K562 (cell line): ENCODE results near the gene GRAMD4. TPM values are rescaled to one million over a fixed set of nuclear protein-coding genes. Genes with fewer than 3 reads are reported as not detected.

Experiments used
- ATF7 ChIP-seq: fragments of 450-650 bp; IDR thresholded peaks from 2 replicates; pipeline ENCODE4 v1.7.1; 2014; ENCODE audit warnings: mild to moderate bottlenecking, moderate library complexity
- CXXC5 ChIP-seq: fragments of 250-450 bp; sonication (Bioruptor Pico); IDR thresholded peaks from 2 replicates; pipeline ENCODE4 v1.8.0; 2022; ENCODE audit warnings: inconsistent platforms, mild to moderate bottlenecking, moderate library complexity
- EHMT2 ChIP-seq: fragments of 450-650 bp; IDR thresholded peaks from 2 replicates; pipeline ENCODE4 v1.6.1; 2018; ENCODE audit warnings: antibody characterized with exemption
- FOSL1 ChIP-seq: fragments of 200-800 bp; sonication (Bioruptor generic); conservative IDR thresholded peaks from 2 replicates; pipeline ENCODE4 v1.6.1; 2016; ENCODE audit warnings: missing genetic modification characterization, missing compliant biosample characterization
- HDAC2 ChIP-seq: fragments of 450-650 bp; IDR thresholded peaks from 2 replicates; pipeline ENCODE4 v1.6.1; 2016; ENCODE audit warnings: mild to moderate bottlenecking
- HMGN3 ChIP-seq: IDR thresholded peaks from 2 replicates; pipeline ENCODE4 v1.6.1; 2011; ENCODE audit warnings: borderline replicate concordance, low read depth, mild to moderate bottlenecking, mixed read lengths, low read length; ENCODE audit not compliant: insufficient read length; ENCODE audit errors: extremely low read depth
- HNRNPH1 ChIP-seq: fragments of 200-400 bp; formaldehyde crosslinking; optimal IDR thresholded peaks from 2 replicates; pipeline ENCODE3; 2017; ENCODE audit warnings: low read depth, mild to moderate bottlenecking, low read length, moderate library complexity
- KDM4B ChIP-seq, 2 experiments: fragments of 450-650 bp in 1 of 2; sonication (generic) in 1 of 2; IDR thresholded peaks; 2 replicates each; pipeline ENCODE4 v1.6.1; 2016 to 2017; ENCODE audit warnings: borderline replicate concordance in 2 of 2, antibody characterized with exemption in 1 of 2, low read depth in 1 of 2, mild to moderate bottlenecking in 1 of 2
- LARP7 ChIP-seq: fragments of 450-650 bp; IDR thresholded peaks from 2 replicates; pipeline ENCODE4 v1.6.1; 2016
- RBM22 ChIP-seq: fragments of 200-400 bp; formaldehyde crosslinking; IDR thresholded peaks from 2 replicates; pipeline ENCODE4 v1.6.1; 2018; ENCODE audit warnings: low read length, low read depth; ENCODE audit not compliant: poor library complexity, severe bottlenecking
- RCOR1 ChIP-seq, 2 experiments: IDR thresholded peaks; 2 replicates each; pipeline ENCODE4 v1.6.1; 2012; ENCODE audit warnings: low read depth in 2 of 2, low read length in 2 of 2, borderline replicate concordance in 1 of 2, improper control_type of control experiment in 1 of 2
- SIN3B ChIP-seq: fragments of 450-650 bp; IDR thresholded peaks from 2 replicates; pipeline ENCODE4 v1.6.1; 2017; ENCODE audit warnings: low read depth, mild to moderate bottlenecking, moderate library complexity
- ZNF347 ChIP-seq: fragments of 450-650 bp; formaldehyde crosslinking; IDR thresholded peaks from 2 replicates; pipeline ENCODE4 v1.4.0; 2020; ENCODE audit warnings: low read depth, mild to moderate bottlenecking, moderate library complexity
- ZNF644 ChIP-seq: fragments of 200-800 bp; sonication (Bioruptor generic); IDR thresholded peaks from 2 replicates; pipeline ENCODE4 v1.6.1; 2016; ENCODE audit warnings: low read depth, missing genetic modification characterization, missing compliant biosample characterization
- polyA plus RNA-seq, 8 experiments: library from polyadenylated mRNA; depleted of rRNA in 4 of 8; stranded (reverse) in 5 of 8; unstranded in 3 of 8; fragments of >200 nt; fragmentation: Nextera tagmentation in 2 of 8; fragmentation: Illumina TruSeq in 1 of 8; extraction: Ambion mirVana in 2 of 8; extraction: Trizol in 1 of 8; gene quantifications; 2 replicates each; pipeline versions ENCODE4 v1.2.1 to v1.2.3, GENCODE V29; 2011 to 2014; ENCODE audit warnings: inconsistent platforms in 1 of 8, missing spikeins in 1 of 8
- total RNA-seq, 7 experiments: library from RNA; depleted of rRNA in 6 of 7; stranded (reverse); fragments of >200 nt in 6 of 7; fragmentation: Illumina TruSeq in 2 of 7; extraction: Trizol in 2 of 7; gene quantifications; 2 replicates each; pipeline versions ENCODE4 v1.2.1 to v1.2.3, GENCODE V29; 2011 to 2021; ENCODE audit warnings: low replicate concordance in 1 of 7
- TF ChIP-seq, protein P1 (sequence below), 2 experiments: IDR thresholded peaks in 1 of 2; conservative IDR thresholded peaks in 1 of 2; 2 replicates each; pipeline ENCODE4 v1.6.1; 2016; ENCODE audit warnings: low read depth in 2 of 2, mild to moderate bottlenecking in 1 of 2, missing compliant biosample characterization in 1 of 2, missing genetic modification characterization in 1 of 2, moderate library complexity in 1 of 2
- TF ChIP-seq, protein P2 (sequence below): sonication (generic); formaldehyde crosslinking; IDR thresholded peaks from 2 replicates; pipeline ENCODE4 v1.8.1; 2022; ENCODE audit warnings: missing genetic modification reagents
- TF ChIP-seq, protein P3 (sequence below): sonication (generic); formaldehyde crosslinking; IDR thresholded peaks from 2 replicates; pipeline ENCODE4 v1.8.0; 2023; ENCODE audit warnings: mild to moderate bottlenecking, missing genetic modification reagents
- TF ChIP-seq, protein P4 (sequence below): fragments of 250-450 bp; sonication (Bioruptor Pico); IDR thresholded peaks from 2 replicates; pipeline ENCODE4 v1.8.0; 2022; ENCODE audit warnings: inconsistent platforms

Gene GRAMD4
- total and polyA plus RNA-seq, 9 of the 15 experiments (the other 6 are each of a cell fraction or from before 2014, with no cell fraction given): 0.18 to 44.8 (median 18.6) TPM

DNA sequence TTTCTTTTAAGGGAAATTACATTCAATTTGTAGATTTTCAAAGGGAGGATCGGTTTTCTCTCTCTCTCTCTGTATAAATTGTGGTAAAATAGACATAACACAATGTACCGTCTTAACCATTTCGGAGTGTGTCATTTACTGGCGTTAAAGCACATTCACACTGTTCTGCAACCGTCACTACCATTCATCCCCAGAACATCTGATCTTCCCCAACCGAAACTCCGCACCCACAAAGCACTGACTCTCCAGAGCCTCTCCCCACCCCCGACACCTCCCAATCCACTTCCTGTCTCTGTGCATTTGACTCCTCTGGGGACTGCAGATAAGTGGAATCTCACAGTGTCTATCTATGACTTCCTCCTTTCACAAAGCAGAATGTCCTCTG is 15.9 kb upstream of the GRAMD4 start (continued):
- TF ChIP-seq, protein P1, sequence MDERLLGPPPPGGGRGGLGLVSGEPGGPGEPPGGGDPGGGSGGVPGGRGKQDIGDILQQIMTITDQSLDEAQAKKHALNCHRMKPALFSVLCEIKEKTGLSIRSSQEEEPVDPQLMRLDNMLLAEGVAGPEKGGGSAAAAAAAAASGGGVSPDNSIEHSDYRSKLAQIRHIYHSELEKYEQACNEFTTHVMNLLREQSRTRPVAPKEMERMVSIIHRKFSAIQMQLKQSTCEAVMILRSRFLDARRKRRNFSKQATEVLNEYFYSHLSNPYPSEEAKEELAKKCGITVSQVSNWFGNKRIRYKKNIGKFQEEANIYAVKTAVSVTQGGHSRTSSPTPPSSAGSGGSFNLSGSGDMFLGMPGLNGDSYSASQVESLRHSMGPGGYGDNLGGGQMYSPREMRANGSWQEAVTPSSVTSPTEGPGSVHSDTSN (CRISPR knock-in tag; IDR thresholded peaks at IDR 0.05; ENCODE audit: low read depth): no peak
- TF ChIP-seq, protein P1 (tag; conservative IDR thresholded peaks at IDR 0.05; ENCODE audit: low read depth): 0 out of 2 replicates have a peak, but pooled peaks have one; percentile 11
- TF ChIP-seq, protein P2, sequence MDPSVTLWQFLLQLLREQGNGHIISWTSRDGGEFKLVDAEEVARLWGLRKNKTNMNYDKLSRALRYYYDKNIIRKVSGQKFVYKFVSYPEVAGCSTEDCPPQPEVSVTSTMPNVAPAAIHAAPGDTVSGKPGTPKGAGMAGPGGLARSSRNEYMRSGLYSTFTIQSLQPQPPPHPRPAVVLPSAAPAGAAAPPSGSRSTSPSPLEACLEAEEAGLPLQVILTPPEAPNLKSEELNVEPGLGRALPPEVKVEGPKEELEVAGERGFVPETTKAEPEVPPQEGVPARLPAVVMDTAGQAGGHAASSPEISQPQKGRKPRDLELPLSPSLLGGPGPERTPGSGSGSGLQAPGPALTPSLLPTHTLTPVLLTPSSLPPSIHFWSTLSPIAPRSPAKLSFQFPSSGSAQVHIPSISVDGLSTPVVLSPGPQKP (CRISPR knock-in tag): no peak
- TF ChIP-seq HDAC2 (peak; percentile 67; the same call in 1 of the 2 replicates), RCOR1 (IDR thresholded peaks at IDR 0.05; ENCODE audit: borderline replicate concordance in 1 of 2, low read depth in 2 of 2, low read length in 2 of 2) (peak; percentile 84 to 88), ATF7 (peak; percentile 51; the same call in 1 of the 2 replicates), HMGN3 (peak; percentile 71), CXXC5 (CRISPR knock-in tag) (no peak), KDM4B (IDR thresholded peaks at IDR 0.05; ENCODE audit: borderline replicate concordance in 2 of 2, low read depth in 1 of 2) (no peak), ZNF644 (no peak), SIN3B (no peak), FOSL1 (tag) (peak; percentile 49), ZNF347 (CRISPR knock-in tag) (no peak), HNRNPH1 (no peak), EHMT2 (no peak), LARP7 (no peak), RBM22 (no peak)
- TF ChIP-seq, protein P3, sequence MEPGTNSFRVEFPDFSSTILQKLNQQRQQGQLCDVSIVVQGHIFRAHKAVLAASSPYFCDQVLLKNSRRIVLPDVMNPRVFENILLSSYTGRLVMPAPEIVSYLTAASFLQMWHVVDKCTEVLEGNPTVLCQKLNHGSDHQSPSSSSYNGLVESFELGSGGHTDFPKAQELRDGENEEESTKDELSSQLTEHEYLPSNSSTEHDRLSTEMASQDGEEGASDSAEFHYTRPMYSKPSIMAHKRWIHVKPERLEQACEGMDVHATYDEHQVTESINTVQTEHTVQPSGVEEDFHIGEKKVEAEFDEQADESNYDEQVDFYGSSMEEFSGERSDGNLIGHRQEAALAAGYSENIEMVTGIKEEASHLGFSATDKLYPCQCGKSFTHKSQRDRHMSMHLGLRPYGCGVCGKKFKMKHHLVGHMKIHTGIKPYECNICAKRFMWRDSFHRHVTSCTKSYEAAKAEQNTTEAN (CRISPR knock-in tag): no peak
- TF ChIP-seq, protein P4, sequence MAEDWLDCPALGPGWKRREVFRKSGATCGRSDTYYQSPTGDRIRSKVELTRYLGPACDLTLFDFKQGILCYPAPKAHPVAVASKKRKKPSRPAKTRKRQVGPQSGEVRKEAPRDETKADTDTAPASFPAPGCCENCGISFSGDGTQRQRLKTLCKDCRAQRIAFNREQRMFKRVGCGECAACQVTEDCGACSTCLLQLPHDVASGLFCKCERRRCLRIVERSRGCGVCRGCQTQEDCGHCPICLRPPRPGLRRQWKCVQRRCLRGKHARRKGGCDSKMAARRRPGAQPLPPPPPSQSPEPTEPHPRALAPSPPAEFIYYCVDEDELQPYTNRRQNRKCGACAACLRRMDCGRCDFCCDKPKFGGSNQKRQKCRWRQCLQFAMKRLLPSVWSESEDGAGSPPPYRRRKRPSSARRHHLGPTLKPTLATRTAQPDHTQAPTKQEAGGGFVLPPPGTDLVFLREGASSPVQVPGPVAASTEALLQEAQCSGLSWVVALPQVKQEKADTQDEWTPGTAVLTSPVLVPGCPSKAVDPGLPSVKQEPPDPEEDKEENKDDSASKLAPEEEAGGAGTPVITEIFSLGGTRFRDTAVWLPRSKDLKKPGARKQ (CRISPR knock-in tag): no peak
